SU-DHL-6 (cell line): ENCODE data around the gene ADGRG1.

Source experiments
- H2AFZ ChIP-seq: fragments of 200-600 bp; sonication (generic); 2 replicates; pipeline ENCODE4 v1.6.1; 2014; ENCODE audit warnings: low read depth, mild to moderate bottlenecking, moderate library complexity, mixed read lengths, antibody characterized with exemption, low read length; ENCODE audit not compliant: severe bottlenecking
- H3F3A ChIP-seq: fragments of 200-600 bp; shearing (Covaris generic); 2 replicates; pipeline ENCODE4 v1.6.0; 2016; ENCODE audit warnings: antibody characterized with exemption, mild to moderate bottlenecking; ENCODE audit not compliant: insufficient read depth
- H3K27ac ChIP-seq: fragments of 200-600 bp; sonication (generic); 2 replicates; pipeline ENCODE4 v1.5.1; 2016; ENCODE audit warnings: low read depth, mild to moderate bottlenecking, low read length, moderate library complexity, mixed read lengths
- H3K27me3 ChIP-seq: fragments of 200-600 bp; sonication (generic), shearing (Covaris generic); 2 replicates; pipeline ENCODE4 v1.6.0; 2014; ENCODE audit warnings: mild to moderate bottlenecking, low read length
- H3K36me3 ChIP-seq: fragments of 200-600 bp; sonication (generic); 2 replicates; pipeline ENCODE4 v1.6.1; 2014; ENCODE audit warnings: mild to moderate bottlenecking, low read length, mixed read lengths
- H3K4me2 ChIP-seq: fragments of 300-600, 200-600 bp; shearing (Covaris generic), sonication (generic); 2 replicates; pipeline ENCODE4 v1.6.0; 2014; ENCODE audit warnings: low read length, low read depth, mild to moderate bottlenecking; ENCODE audit not compliant: poor library complexity, severe bottlenecking
- H3K4me3 ChIP-seq: fragments of 200-600 bp; sonication (generic); 2 replicates; pipeline ENCODE4 v1.5.1; 2014; ENCODE audit warnings: antibody characterized with exemption, low read length, mild to moderate bottlenecking, mixed read lengths; ENCODE audit not compliant: insufficient read depth, poor library complexity, severe bottlenecking
- H3K79me2 ChIP-seq: fragments of 200-600 bp; sonication (generic); 2 replicates; pipeline ENCODE4 v1.6.1; 2014; ENCODE audit warnings: mild to moderate bottlenecking, low read length, moderate library complexity; ENCODE audit not compliant: insufficient read depth
- H3K9ac ChIP-seq: fragments of 200-600 bp; sonication (generic); 2 replicates; pipeline ENCODE4 v1.7.0; 2014; ENCODE audit warnings: mild to moderate bottlenecking, low read length
- H3K9me2 ChIP-seq: fragments of 200-600 bp; sonication (generic); replicated peaks from 2 replicates; pipeline ENCODE4 v1.6.1; 2014; ENCODE audit warnings: low read length; ENCODE audit not compliant: insufficient read depth
- H3K9me3 ChIP-seq: fragments of 200-600 bp; sonication (generic); 2 replicates; pipeline ENCODE4 v1.6.1; 2014; ENCODE audit warnings: low read length, mixed read lengths; ENCODE audit not compliant: insufficient read depth
- H4K20me1 ChIP-seq: fragments of 200-600 bp; sonication (generic); 2 replicates; pipeline ENCODE4 v1.6.1; 2014; ENCODE audit warnings: low read depth, mild to moderate bottlenecking, antibody characterized with exemption, low read length, moderate library complexity, mixed read lengths
- CTCF ChIP-seq: fragments of 200-600 bp; sonication (generic); IDR thresholded peaks from one replicate; pipeline ENCODE4 v1.5.1; 2017; ENCODE audit warnings: antibody characterized with exemption, mild to moderate bottlenecking, low read length, moderate library complexity; ENCODE audit not compliant: insufficient read depth, poor library complexity, severe bottlenecking
- EZH2phosphoT487 ChIP-seq: fragments of 200-600 bp; sonication (generic), shearing (Covaris generic); conservative IDR thresholded peaks from 2 replicates; pipeline ENCODE4 v1.6.1; 2018; ENCODE audit warnings: mild to moderate bottlenecking, antibody characterized with exemption, low read length, moderate library complexity, mixed read lengths

ADGRG1 gene

GRCh38 chr16:57624806-57625500 lies 3.5 kb upstream of the ADGRG1 start:
- Histone ChIP-seq H3K27ac (no peak overlapping the region), H4K20me1 (no peaks in the 10 kb centered on the region), H3K4me2 (no peak overlapping the region), H3F3A (no peaks in the 10 kb centered on the region), H3K9me2 (no peaks in the 10 kb centered on the region), H3K27me3 (no peaks in the 10 kb centered on the region), H3K79me2 (no peaks in the 10 kb centered on the region), H3K4me3 (no peak overlapping the region), H3K9ac (no peak overlapping the region), H2AFZ (no peak overlapping the region), H3K36me3 (no peaks in the 10 kb centered on the region), H3K9me3 (no peaks in the 10 kb centered on the region)
- TF ChIP-seq EZH2phosphoT487 (no peak), CTCF (no peak)

DNA sequence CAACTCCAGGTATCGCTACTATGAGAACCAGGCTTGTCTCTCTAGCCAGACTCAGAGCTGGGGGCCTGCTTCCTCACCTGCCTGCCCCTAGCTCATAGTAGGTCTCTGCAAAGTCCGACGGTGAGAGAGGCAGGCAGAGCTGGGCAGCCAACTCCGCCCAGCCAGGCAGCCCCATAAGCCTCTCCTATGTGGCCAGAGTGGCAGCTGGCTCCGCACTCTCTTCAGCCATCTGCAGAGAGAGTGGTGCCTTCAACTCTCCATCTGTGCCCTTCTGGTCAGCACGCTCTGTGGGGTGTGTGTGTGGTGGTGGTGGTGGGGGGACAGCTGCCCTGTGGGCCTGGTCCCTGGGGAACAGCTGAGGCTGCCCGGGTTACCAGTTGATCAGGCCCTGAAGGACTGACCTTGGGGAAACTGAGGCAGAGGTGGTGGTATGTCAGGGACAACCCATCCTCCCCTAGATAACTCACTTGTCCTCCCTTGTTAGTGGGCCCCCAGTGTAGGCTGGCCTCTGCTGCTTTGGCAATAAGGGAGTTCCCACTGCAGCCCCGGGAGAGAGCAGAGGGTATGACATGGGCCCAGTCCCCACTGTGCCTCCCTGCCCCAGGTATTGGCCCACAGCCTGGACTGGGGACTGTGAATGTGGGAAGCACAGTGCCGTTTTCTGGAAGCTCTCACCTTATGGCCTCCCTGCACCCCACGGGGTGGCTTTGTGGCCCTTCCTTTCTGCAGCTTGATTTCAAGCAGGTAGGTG lies 1.8 kb upstream of the ADGRG1 start:
- Histone ChIP-seq H3K4me2 (no peak overlapping the region), H3K27ac (no peak overlapping the region), H3K4me3 (no peak overlapping the region), H3K9me3 (no peaks in the 10 kb centered on the region), H4K20me1 (no peaks in the 10 kb centered on the region), H3K9me2 (no peaks in the 10 kb centered on the region), H3F3A (no peaks in the 10 kb centered on the region), H3K36me3 (no peaks in the 10 kb centered on the region), H2AFZ (no peak overlapping the region), H3K79me2 (no peaks in the 10 kb centered on the region), H3K27me3 (no peaks in the 10 kb centered on the region), H3K9ac (no peak overlapping the region)
- TF ChIP-seq EZH2phosphoT487 (no peak), CTCF (no peak)

DNA sequence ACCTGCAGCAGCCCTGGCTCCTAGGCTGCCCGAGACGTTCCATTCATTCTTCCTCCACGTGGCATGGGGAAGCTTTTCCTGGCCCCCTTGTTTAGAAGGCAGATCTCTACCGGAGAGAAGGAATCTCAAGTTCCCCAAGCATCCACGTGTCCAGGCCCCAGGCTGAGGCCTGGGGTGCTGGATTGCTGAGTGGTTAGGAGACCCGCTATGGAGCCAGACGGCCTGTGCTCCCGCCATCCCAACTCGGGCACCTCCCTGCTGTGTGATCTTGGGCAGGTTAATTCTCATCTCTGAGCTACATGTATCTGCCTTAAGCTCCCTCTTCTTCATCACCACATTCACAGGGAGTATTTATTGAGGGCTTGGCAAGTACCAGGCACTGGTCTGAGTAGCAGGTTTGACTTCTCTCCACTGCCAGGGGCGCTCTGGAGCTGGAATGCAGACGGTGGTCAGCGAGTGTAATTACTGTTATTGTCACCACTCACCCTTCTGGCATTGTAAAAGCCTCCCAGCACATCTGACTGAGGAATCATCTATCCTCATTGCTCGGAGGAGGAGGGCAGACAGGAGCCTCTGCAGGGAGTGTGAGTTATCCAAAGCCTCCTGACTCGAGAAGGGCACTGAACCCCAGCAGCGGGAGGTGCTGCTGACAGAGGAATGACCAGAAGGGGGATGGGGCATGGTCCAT lies 1.1 kb upstream of the ADGRG1 start:
- Histone ChIP-seq H4K20me1 (no peaks in the 10 kb centered on the region), H3K27ac (no peak overlapping the region), H3K36me3 (no peaks in the 10 kb centered on the region), H3K4me2 (no peak overlapping the region), H3F3A (no peaks in the 10 kb centered on the region), H3K9ac (no peak overlapping the region), H3K9me3 (no peaks in the 10 kb centered on the region), H3K9me2 (no peaks in the 10 kb centered on the region), H3K4me3 (no peak overlapping the region), H3K79me2 (no peaks in the 10 kb centered on the region), H2AFZ (no peak overlapping the region), H3K27me3 (no peaks in the 10 kb centered on the region)
- no peak for TF ChIP-seq EZH2phosphoT487
- TF ChIP-seq CTCF: no peak
